Lower lobe of right lung (tissue), 2 donors: ENCODE results near the gene CGB1. TPM values are rescaled to one million over a fixed set of nuclear protein-coding genes. Genes with fewer than 3 reads are reported as not detected.

Experiments used
- ATAC-seq, 2 donors: fragments of 200-7000 bp; cut with Tn5 transposase; one replicate each; pipeline ENCODE4 v1.9.1; 2020 to 2022; ENCODE audit warnings: mild to moderate bottlenecking in 2 of 2, moderate library complexity in 2 of 2
- DNase-seq: peaks from one replicate; pipeline ENCODE4 v3.0.0-alpha.2; 2020
- H3K27ac ChIP-seq: fragments of 200-600 bp; one replicate; pipeline ENCODE4 v1.8.0; 2022
- H3K27me3 ChIP-seq: fragments of 200-600 bp; one replicate; pipeline ENCODE4 v1.8.0; 2022; ENCODE audit warnings: low read depth
- H3K36me3 ChIP-seq: fragments of 200-600 bp; one replicate; pipeline ENCODE4 v1.8.0; 2022; ENCODE audit warnings: mild to moderate bottlenecking
- H3K4me1 ChIP-seq: fragments of 200-600 bp; one replicate; pipeline ENCODE4 v1.8.0; 2022
- H3K4me3 ChIP-seq: fragments of 200-600 bp; one replicate; pipeline ENCODE4 v1.8.0; 2022; ENCODE audit warnings: mild to moderate bottlenecking
- H3K9me3 ChIP-seq: fragments of 200-600 bp; one replicate; pipeline ENCODE4 v1.8.0; 2022
- CTCF ChIP-seq: fragments of 200-600 bp; IDR thresholded peaks from one replicate; pipeline ENCODE4 v1.8.0; 2022; ENCODE audit warnings: antibody characterized with exemption, mild to moderate bottlenecking
- intact Hi-C: fragments of 100-400 bp; cut with DNase I; formaldehyde crosslinking; loops from one replicate; pipeline ENCODE4 v1.11.0; 2022
- total RNA-seq: library from RNA; stranded (reverse); fragmentation: NEBNext Ultra II Directional; extraction: Animal tissue kit (Norgen Biotek cat#: 25700); gene quantifications from one replicate; pipeline ENCODE4 v1.2.1, GENCODE V29; 2021
- donor health status: DM: no; HTN: yes; CAD: no; lungs with severe emphysema.

The CGB1 gene
- total RNA-seq, 1 donor from 2014 or later: not detected

GRCh38 chr19:49011194-49011593 is 25.5 kb downstream of the CGB1 start:
- ATAC-seq (no peak), DNase-seq (no peak)
- Histone ChIP-seq H3K4me3 (no peak overlapping the region), H3K4me1 (no peaks in the 10 kb centered on the region), H3K9me3 (no peaks in the 10 kb centered on the region), H3K27me3 (no peaks in the 10 kb centered on the region), H3K36me3 (peaks cover 68% of the 10 kb centered on the region), H3K27ac (no peak overlapping the region)
- intact Hi-C loops: no loop called here
- TF ChIP-seq CTCF: no peak

GRCh38 chr19:49010453-49010852 is 26.2 kb downstream of the CGB1 start:
- ATAC-seq (no peak), DNase-seq (no peak)
- intact Hi-C loops: no loop called here
- Histone ChIP-seq H3K9me3 (no peaks in the 10 kb centered on the region), H3K4me3 (no peak overlapping the region), H3K36me3 (peaks cover 74% of the 10 kb centered on the region), H3K27me3 (no peaks in the 10 kb centered on the region), H3K4me1 (no peaks in the 10 kb centered on the region), H3K27ac (no peak overlapping the region)
- TF ChIP-seq CTCF: no peak

GRCh38 chr19:49009828-49010227 is 26.9 kb downstream of the CGB1 start:
- peaks cover 74% of the 10 kb centered on the region for H3K36me3 ChIP-seq

GRCh38 chr19:49006905-49007304 is 29.8 kb downstream of the CGB1 start:
- no peak for TF ChIP-seq CTCF
- Histone ChIP-seq H3K27ac (no peak overlapping the region), H3K4me1 (no peaks in the 10 kb centered on the region), H3K4me3 (no peak overlapping the region), H3K27me3 (no peaks in the 10 kb centered on the region), H3K9me3 (no peaks in the 10 kb centered on the region), H3K36me3 (peaks cover 80% of the 10 kb centered on the region)
- intact Hi-C loops: no loop called here
- ATAC-seq: peak in 1 of 2 donors; percentile 13
- no peak for DNase-seq

More at GRCh38 chr19:49009828-49010227, 26.9 kb downstream of the CGB1 start:
- Histone ChIP-seq H3K4me1 (no peaks in the 10 kb centered on the region), H3K4me3 (no peak overlapping the region), H3K9me3 (no peaks in the 10 kb centered on the region), H3K27me3 (no peaks in the 10 kb centered on the region), H3K27ac (no peak overlapping the region)
- DNase-seq (no peak), ATAC-seq (no peak)
- TF ChIP-seq CTCF: no peak
- intact Hi-C loops: no loop called here

- no peak for ATAC-seq
- TF ChIP-seq CTCF: no peak
- Histone ChIP-seq H3K9me3 (no peaks in the 10 kb centered on the region), H3K36me3 (peaks cover 68% of the 10 kb centered on the region), H3K27me3 (no peaks in the 10 kb centered on the region), H3K4me1 (no peaks in the 10 kb centered on the region), H3K4me3 (no peak overlapping the region), H3K27ac (no peak overlapping the region)
- DNase-seq: no peak
- intact Hi-C loops: no loop called here
Measured at GRCh38 chr19:49004964-49005614, 31.6 kb downstream of the CGB1 start.
